HEK293 (cell line): ENCODE data around the gene RNF11.

Source experiments
- CTCF ChIP-seq: fragments of 450-650 bp; formaldehyde crosslinking; IDR thresholded peaks from 2 replicates; pipeline ENCODE4 v1.5.1; 2016; ENCODE audit warnings: missing biosample characterization, missing genetic modification characterization
- GLI4 ChIP-seq: fragments of 450-650 bp; formaldehyde crosslinking; IDR thresholded peaks from 2 replicates; pipeline ENCODE4 v1.5.1; 2016; ENCODE audit warnings: missing biosample characterization, missing genetic modification characterization
- HIC1 ChIP-seq: fragments of 450-650 bp; formaldehyde crosslinking; IDR thresholded peaks from 2 replicates; pipeline ENCODE4 v1.5.1; 2016; ENCODE audit warnings: missing biosample characterization, missing genetic modification characterization
- PBX3 ChIP-seq: sonication (generic); formaldehyde crosslinking; IDR thresholded peaks from 2 replicates; pipeline ENCODE4 v1.8.1; 2022; ENCODE audit warnings: mild to moderate bottlenecking, moderate library complexity, missing genetic modification reagents
- PRDM1 ChIP-seq: fragments of 450-650 bp; formaldehyde crosslinking; IDR thresholded peaks from 2 replicates; pipeline ENCODE4; 2016; ENCODE audit warnings: missing biosample characterization, missing genetic modification characterization
- YY2 ChIP-seq: fragments of 450-650 bp; formaldehyde crosslinking; IDR thresholded peaks from 2 replicates; pipeline ENCODE4 v1.5.1; 2016; ENCODE audit warnings: missing biosample characterization, missing genetic modification characterization
- ZBTB1 ChIP-seq: fragments of 450-650 bp; formaldehyde crosslinking; IDR thresholded peaks from 2 replicates; pipeline ENCODE4 v1.5.1; 2016; ENCODE audit warnings: missing biosample characterization, missing genetic modification characterization
- ZBTB8A ChIP-seq: fragments of 450-650 bp; formaldehyde crosslinking; IDR thresholded peaks from 2 replicates; pipeline ENCODE4 v1.5.1; 2016; ENCODE audit warnings: missing biosample characterization, missing genetic modification characterization
- ZFP37 ChIP-seq: fragments of 450-650 bp; formaldehyde crosslinking; IDR thresholded peaks from 2 replicates; pipeline ENCODE4 v1.5.1; 2016; ENCODE audit warnings: missing biosample characterization, missing genetic modification characterization
- ZNF10 ChIP-seq: fragments of 450-650 bp; formaldehyde crosslinking; IDR thresholded peaks from 2 replicates; pipeline ENCODE4 v1.5.1; 2017; ENCODE audit warnings: missing biosample characterization, missing genetic modification characterization
- ZNF148 ChIP-seq: fragments of 450-650 bp; formaldehyde crosslinking; IDR thresholded peaks from 2 replicates; pipeline ENCODE4 v1.5.0; 2017; ENCODE audit warnings: missing biosample characterization, missing genetic modification characterization, borderline replicate concordance
- ZNF155 ChIP-seq: fragments of 450-650 bp; formaldehyde crosslinking; IDR thresholded peaks from 2 replicates; pipeline ENCODE4 v1.5.1; 2016; ENCODE audit warnings: missing biosample characterization, missing genetic modification characterization
- ZNF175 ChIP-seq: fragments of 450-650 bp; formaldehyde crosslinking; IDR thresholded peaks from 2 replicates; pipeline ENCODE4 v1.5.1; 2016; ENCODE audit warnings: missing biosample characterization, missing genetic modification characterization
- ZNF214 ChIP-seq: fragments of 450-650 bp; formaldehyde crosslinking; IDR thresholded peaks from 2 replicates; pipeline ENCODE4 v1.5.1; 2017; ENCODE audit warnings: missing biosample characterization, mild to moderate bottlenecking, missing genetic modification characterization, borderline replicate concordance
- ZNF223 ChIP-seq: fragments of 450-650 bp; formaldehyde crosslinking; IDR thresholded peaks from 2 replicates; pipeline ENCODE4 v1.5.1; 2016; ENCODE audit warnings: missing biosample characterization, missing genetic modification characterization
- ZNF324 ChIP-seq: fragments of 450-650 bp; formaldehyde crosslinking; IDR thresholded peaks from 2 replicates; pipeline ENCODE4 v1.5.1; 2016; ENCODE audit warnings: missing biosample characterization, missing genetic modification characterization
- ZNF362 ChIP-seq: fragments of 450-650 bp; formaldehyde crosslinking; IDR thresholded peaks from 2 replicates; pipeline ENCODE4 v1.5.1; 2016; ENCODE audit warnings: missing biosample characterization, missing genetic modification characterization
- ZNF514 ChIP-seq: fragments of 450-650 bp; formaldehyde crosslinking; IDR thresholded peaks from 2 replicates; pipeline ENCODE4 v1.5.1; 2016; ENCODE audit warnings: missing biosample characterization, missing genetic modification characterization
- ZNF596 ChIP-seq: fragments of 450-650 bp; IDR thresholded peaks from 2 replicates; pipeline ENCODE4 v1.5.0; 2018; ENCODE audit warnings: missing biosample characterization, mild to moderate bottlenecking, missing genetic modification characterization, moderate library complexity
- ZNF600 ChIP-seq: fragments of 450-650 bp; formaldehyde crosslinking; IDR thresholded peaks from 2 replicates; pipeline ENCODE4 v1.5.1; 2016; ENCODE audit warnings: missing biosample characterization, missing genetic modification characterization
- ZNF610 ChIP-seq: fragments of 450-650 bp; formaldehyde crosslinking; IDR thresholded peaks from 2 replicates; pipeline ENCODE4 v1.5.1; 2016; ENCODE audit warnings: missing biosample characterization, missing genetic modification characterization, borderline replicate concordance
- ZNF654 ChIP-seq: fragments of 450-650 bp; formaldehyde crosslinking; IDR thresholded peaks from 2 replicates; pipeline ENCODE4 v1.5.1; 2016; ENCODE audit warnings: low read depth, missing biosample characterization, missing genetic modification characterization
- ZNF843 ChIP-seq: fragments of 450-650 bp; formaldehyde crosslinking; IDR thresholded peaks from 2 replicates; pipeline ENCODE4 v1.5.1; 2016; ENCODE audit warnings: missing biosample characterization, missing genetic modification characterization
- TF ChIP-seq, protein P1 (sequence below): fragments of 450-650 bp; formaldehyde crosslinking; optimal IDR thresholded peaks from 2 replicates; pipeline ENCODE3; 2016; ENCODE audit warnings: missing biosample characterization, mild to moderate bottlenecking, missing genetic modification characterization
- TF ChIP-seq, protein P2 (sequence below): fragments of 450-650 bp; formaldehyde crosslinking; IDR thresholded peaks from 2 replicates; pipeline ENCODE4 v1.5.1; 2016; ENCODE audit warnings: missing biosample characterization, missing genetic modification characterization, borderline replicate concordance

The RNF11 gene

DNA sequence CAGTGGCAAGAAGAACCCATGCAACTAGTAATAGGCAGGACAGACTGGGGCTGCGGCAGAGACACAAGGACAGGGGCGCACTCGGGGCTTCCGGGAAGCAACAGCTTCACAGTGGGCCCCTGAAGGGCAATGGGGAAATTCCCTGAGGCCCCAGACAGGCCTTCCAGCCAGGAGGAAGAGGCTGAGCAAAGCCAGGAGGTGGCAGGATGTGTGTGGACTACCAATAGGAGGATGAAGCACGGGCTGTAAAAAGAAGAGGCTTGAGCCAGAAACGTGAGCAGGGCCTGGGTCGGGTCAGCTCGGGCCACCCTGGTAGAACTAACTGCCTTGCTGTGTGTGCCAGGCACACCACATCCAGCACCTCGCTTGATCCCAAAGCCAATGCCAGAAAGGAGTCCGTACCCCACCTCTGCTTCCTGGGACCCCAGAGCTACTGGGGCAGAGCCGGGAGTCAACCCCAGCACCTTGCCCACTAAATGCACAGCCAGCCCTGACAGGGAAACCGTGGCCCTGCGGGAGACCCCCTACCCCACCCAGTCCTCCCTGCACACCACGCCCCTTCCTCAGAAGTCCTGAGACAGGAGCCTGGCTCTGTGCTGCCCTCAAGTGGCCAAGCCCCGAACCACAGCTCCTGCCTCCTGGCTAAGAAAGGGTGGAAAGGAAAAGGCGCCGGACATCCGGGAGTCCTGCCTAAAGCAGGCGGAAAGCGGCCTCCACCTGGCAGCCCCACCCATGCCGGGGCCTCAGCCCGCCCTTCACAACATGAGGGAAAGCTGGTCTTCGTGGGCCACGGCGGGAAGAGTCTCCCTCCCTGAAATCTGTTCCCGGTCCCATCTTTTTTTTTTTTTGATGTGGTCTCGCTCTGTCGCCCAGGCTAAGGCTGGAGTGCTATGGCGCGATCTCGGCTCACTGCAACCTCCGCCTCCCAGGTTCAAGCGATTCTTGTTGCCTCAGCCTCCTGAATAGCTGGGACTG lies 60.6 kb downstream of the RNF11 start (continued):
- TF ChIP-seq ZNF148 (tag by site-specific recombination) (no peak), HIC1 (tag by site-specific recombination) (no peak), CTCF (tag by site-specific recombination) (peak; percentile 90), ZNF596 (no peak), ZNF843 (tag by site-specific recombination) (no peak), ZNF610 (tag by site-specific recombination) (no peak), ZNF514 (tag by site-specific recombination) (no peak), ZNF654 (tag by site-specific recombination) (peak; percentile 67), YY2 (tag by site-specific recombination) (no peak; the same call in 1 of the 2 replicates), ZNF324 (tag by site-specific recombination) (no peak), ZNF600 (0 out of 2 replicates have a peak, but pooled peaks have one; percentile 14), ZNF362 (no peak), ZNF10 (no peak), ZFP37 (no peak), ZNF223 (tag by site-specific recombination) (no peak), ZNF175 (tag by site-specific recombination) (no peak), PBX3 (CRISPR knock-in tag) (0 out of 2 replicates have a peak, but pooled peaks have one; percentile 36), ZNF214 (tag by site-specific recombination) (no peak), ZNF155 (no peak), GLI4 (tag by site-specific recombination) (no peak), ZBTB1 (tag by site-specific recombination) (no peak), ZBTB8A (tag by site-specific recombination) (peak; percentile 85), PRDM1 (tag by site-specific recombination) (no peak)
- TF ChIP-seq, protein P1, sequence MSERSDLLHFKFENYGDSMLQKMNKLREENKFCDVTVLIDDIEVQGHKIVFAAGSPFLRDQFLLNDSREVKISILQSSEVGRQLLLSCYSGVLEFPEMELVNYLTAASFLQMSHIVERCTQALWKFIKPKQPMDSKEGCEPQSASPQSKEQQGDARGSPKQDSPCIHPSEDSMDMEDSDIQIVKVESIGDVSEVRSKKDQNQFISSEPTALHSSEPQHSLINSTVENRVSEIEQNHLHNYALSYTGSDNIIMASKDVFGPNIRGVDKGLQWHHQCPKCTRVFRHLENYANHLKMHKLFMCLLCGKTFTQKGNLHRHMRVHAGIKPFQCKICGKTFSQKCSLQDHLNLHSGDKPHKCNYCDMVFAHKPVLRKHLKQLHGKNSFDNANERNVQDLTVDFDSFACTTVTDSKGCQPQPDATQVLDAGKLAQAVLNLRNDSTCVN (tag by site-specific recombination), result no peak
- TF ChIP-seq, protein P2, sequence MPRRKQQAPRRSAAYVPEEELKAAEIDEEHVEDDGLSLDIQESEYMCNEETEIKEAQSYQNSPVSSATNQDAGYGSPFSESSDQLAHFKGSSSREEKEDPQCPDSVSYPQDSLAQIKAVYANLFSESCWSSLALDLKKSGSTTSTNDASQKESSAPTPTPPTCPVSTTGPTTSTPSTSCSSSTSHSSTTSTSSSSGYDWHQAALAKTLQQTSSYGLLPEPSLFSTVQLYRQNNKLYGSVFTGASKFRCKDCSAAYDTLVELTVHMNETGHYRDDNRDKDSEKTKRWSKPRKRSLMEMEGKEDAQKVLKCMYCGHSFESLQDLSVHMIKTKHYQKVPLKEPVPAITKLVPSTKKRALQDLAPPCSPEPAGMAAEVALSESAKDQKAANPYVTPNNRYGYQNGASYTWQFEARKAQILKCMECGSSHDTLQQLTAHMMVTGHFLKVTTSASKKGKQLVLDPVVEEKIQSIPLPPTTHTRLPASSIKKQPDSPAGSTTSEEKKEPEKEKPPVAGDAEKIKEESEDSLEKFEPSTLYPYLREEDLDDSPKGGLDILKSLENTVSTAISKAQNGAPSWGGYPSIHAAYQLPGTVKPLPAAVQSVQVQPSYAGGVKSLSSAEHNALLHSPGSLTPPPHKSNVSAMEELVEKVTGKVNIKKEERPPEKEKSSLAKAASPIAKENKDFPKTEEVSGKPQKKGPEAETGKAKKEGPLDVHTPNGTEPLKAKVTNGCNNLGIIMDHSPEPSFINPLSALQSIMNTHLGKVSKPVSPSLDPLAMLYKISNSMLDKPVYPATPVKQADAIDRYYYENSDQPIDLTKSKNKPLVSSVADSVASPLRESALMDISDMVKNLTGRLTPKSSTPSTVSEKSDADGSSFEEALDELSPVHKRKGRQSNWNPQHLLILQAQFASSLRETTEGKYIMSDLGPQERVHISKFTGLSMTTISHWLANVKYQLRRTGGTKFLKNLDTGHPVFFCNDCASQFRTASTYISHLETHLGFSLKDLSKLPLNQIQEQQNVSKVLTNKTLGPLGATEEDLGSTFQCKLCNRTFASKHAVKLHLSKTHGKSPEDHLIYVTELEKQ, result no peak
